HG02943 (cell line): ENCODE measurements around the gene CDK3.

Experiments used
- ATAC-seq: cut with Tn5 transposase; IDR thresholded peaks from one replicate; pipeline ENCODE4 v1.9.1; 2021; ENCODE audit warnings: mild to moderate bottlenecking, low read depth, moderate library complexity; ENCODE audit not compliant: unreplicated experiment

CDK3 gene

DNA sequence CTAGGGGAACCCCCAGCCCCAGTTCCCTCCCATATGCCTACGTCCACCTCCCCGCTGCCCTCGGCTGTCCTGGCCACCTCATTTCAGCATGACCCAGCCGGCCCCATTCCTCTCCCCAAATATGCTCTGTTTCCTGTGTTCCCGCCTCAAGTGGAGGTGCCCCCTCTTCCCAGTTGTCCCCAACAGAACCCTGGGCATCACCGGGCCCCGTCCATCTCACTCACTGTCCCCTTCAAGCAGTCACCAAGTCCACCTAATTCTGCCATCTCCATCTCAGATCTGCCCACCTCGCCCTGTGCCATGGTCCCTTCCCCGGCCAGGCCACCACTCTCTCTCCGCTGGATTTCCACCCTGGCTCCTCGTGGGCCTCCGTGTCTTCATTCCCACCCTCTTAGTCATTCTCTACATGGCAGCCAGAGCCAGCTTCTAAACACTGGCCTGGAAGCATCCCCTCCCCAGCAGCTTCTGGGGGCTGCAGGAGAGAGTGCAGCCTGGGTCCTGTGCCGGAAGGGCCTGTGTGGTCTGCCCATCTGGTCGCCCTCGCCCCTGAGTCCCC lies 12.8 kb downstream of the CDK3 start:
- ATAC-seq: no peak

DNA sequence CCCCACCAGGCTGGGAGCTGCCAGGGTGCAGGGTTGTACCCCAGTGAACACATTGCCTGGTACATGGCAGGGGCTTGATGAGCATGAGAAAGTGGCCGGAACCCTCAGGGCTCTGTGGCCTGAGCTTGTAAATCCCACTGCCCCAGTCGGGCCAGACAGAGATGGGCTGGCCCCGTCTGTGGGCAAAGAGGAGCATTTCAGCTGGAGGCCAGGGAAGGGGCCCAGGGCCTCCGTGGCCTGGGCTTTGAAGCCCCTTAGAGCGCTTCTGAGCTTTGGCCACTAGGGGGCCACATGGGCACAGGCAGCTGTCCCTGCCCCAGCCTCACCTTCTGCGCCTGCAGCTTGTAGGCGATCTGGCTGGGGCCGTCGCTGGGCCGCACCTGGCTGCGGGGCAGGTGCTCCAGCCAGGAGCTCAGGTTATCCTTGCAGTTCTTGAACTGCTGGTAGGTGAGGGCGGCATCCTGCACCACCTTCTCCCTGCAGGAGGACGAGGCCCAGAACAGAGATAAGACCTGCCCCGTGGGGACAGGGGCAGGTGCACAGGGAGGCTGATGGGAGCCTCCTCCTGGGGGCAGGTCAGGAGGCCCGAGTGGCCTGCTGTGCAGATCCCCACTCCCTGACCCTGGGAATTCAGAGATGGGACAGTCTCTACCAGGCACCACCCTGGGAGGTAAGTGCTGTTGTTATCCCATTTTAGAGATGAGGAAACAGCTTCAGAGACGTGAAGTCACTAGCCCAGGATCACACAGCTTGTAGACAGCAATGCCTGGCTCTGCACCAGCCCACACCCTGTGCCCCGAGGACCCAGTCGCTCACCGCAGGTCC lies 13.7 kb downstream of the CDK3 start:
- ATAC-seq: no peak

DNA sequence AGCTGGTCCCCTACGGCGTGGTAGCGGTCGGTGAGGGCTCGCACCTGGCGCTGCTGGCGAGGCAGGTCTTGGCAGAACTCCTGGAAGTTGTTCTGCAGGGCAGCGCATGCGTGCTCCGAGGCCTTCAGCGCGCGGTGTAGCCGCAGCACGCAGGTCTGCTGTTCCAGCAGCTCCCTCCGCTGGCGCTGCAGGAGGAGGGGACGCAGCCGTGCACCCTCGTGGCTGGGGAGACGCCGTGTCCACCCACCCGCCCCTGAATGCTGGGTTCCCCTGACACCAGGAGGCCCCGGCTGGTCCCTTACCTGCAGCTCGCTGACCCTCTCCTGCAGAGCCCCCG lies 14.2 kb downstream of the CDK3 start:
- no peak for ATAC-seq

DNA sequence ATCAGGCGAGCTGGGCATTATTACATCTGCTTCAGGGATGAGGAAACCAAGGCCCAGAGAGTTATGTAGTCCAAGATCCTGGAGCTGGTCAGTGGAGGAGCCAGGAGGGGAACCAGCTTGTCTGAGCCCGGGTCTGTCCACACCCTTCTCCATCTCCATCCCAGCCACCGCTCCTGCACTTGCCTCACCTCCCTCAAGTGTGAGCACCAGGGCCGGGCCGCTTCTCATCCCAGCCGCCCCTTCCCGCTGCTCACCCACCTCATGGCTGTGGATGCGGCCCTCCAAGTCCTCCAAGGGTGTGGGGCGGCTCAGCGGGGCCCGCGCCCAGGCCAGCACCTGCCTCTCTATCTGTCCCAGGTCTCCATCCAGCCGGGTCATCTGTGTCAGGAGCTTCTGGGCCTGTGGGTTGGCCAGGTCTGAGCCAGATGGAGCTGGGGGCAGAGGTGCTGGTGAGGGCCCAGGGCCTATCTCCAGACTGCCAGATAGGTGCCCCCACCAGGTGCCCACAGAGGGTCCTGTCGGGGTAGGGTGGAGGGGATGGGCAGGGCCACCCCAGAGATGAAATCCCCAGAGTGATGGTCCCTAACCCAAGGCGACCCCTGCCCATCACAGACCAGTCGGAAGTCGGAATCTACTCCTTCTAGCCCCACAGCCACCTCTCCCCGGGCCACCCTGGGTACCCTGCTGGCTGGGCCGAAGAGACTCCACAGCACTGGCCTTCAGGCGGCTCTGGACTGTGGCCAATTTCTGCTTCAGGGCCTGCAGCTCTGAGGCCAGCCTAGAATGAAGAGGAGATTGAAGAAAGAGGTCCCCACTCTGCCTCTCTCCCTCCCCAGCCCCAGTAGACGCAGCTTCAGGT lies 17.1 kb downstream of the CDK3 start:
- ATAC-seq: no peak

DNA sequence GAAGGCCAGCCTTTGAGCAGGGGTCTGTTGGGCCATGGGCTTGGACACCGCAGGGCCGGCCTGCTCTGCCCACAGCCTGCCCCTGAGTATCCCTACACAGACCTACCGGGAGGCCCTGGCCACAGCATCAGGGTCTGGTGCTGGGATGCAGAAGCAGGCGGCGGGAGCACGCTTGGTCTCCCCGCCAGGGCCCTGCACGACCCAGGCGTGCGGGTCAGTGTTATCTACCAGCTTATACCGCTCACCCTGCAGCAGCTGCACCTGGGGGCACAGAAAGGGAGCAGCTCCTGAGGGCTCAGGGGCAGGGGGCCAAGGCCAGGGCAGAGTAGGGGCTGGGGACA lies 17.7 kb downstream of the CDK3 start:
- ATAC-seq: no peak

DNA sequence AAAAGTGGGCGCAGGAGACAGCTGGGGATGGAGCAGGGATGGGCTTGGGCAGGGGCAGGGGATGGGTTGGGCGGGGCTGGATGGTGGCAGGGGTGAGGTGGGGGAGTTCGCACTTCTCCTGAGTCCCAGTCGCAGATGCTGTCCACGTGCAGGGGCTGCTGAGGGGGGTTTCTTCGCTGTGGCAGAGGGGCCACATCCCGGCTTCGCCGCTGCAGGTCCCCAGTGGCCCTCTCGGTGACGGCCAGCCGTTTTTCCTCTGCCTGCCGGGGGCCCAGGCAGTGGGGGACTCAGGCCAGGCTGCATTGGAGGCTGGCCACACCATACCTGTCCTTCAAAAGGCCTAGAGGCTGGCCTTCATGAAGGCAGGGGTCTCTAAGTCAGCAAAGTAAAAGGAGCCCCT lies 18.1 kb downstream of the CDK3 start:
- no peak for ATAC-seq

DNA sequence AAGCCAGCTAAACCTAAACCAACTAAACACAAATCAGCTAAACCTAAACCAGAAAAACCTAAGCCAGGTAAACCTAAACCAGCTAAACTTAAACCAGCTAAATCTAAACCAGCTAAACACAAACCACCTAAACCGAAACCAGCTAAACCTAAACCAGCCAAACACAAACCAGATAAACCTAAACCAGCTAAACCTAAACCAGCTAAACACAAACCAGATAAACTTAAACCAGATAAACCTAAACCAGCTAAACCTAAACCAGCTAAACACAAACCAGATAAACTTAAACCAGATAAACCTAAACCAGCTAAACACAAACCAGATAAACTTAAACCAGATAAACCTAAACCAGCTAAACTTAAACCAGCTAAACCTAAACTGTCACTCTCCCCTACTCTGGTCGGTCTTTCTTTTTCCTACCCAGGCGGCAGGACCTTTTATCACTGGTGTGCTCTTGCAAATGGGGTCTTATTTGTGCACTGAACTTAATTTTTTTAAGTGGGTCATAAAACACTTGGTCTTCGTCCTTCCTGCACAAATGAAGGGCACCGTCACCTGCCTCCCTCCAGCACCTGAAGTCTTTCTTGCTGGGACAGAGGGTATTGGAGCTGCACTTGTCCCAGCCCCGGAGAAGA lies 19.3 kb downstream of the CDK3 start:
- ATAC-seq: no peak

DNA sequence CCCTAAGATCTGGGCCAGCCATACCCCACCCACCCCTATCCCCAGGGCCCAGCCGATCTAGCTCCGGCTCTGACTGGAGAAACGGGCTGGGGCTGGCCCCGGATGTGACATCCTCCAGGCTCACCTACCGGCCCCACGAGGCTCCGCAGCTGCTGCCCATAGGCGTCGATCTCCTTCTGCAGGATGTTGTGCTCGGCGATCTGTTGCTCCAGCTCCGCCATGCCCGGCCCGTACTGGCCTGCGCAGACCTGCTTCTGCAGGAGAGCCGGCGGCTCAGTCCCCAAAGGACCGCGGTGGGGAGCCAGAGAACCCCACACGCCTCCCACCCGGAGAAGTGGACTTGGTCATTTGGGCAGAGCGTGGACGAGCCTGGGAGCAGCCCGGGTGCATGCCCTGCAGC lies 21.6 kb downstream of the CDK3 start:
- ATAC-seq: no peak

DNA sequence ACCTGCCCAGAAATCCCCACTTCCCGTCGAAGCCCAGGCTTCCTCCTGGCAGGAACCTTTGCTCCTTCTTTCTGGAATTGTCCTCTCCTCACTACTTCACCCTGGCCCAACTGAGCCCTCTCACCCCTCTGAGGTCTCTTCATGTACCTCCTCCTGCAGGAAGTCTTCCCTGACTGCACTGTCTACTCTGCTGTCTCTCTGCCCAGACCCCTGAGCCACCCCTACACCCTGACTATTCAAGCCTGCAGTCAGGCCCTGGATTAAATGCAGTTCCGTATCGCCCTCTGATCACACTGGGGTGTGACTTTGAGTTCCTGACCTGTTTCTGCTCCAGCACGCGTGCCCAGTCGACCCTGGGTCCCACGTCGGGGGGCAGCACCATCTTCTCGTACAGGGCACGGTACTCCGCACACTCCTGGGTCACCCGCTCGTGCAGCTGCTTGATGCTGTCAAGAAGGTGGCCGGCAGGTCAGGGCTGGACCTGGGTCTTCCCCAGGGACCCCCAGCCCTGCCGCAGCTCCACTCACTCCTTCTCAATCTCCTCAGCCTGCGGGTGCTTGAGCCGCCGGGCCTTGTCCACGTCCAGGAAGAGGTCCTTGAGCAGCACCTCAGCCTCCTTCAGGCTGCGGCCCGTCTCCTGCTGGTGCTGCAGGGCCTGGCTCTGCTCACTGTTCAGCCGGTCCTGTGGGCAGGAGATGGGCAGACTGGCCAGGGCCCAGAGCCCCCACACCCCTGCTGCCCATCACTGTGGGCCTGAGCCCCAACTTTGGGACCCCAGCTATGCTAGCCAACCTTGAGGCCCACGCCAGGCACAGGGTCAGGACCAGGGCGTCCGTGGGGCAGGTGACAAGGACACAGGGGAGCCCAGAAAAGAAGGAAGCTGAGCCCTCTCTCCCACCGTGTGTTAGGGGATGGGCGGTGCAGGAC lies 22.6 kb downstream of the CDK3 start:
- ATAC-seq: no peak

DNA sequence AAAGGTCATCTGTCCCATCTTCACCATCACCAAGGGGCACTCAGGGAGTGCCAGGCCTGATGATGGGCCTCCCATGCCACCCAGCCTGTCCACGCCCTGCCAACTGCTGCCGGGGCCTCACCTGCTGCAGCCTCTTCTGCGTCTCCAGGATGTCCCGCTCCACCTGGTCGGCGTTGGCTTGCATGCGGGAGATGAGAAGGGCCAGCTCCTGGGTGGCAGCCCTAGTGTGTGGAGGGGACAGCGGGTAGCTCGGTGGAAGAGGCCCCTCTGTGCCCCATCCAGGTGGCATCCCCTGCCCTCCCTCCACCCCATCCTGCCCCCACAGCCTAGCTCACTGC lies 23.2 kb downstream of the CDK3 start:
- ATAC-seq: no peak

DNA sequence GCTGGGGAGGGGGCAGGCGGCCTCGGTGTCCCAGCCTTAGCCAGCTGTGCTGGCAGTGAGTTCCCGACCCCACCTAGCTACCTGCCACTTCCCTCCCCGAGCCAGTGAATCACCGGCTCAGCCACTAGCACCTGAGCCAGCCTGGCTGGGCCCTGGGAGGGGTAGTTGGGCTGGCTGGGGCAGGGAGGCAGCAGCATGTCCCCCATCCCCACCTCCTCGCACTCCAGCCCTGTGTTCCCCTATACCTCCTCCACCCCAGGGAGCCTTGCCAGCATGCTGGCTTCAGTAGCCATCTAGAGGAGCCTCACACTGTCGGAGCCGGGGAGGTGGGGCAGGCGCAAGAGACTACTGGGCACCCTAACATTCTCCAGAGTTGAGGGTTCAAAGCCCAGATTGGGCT lies 23.7 kb downstream of the CDK3 start:
- ATAC-seq: no peak

DNA sequence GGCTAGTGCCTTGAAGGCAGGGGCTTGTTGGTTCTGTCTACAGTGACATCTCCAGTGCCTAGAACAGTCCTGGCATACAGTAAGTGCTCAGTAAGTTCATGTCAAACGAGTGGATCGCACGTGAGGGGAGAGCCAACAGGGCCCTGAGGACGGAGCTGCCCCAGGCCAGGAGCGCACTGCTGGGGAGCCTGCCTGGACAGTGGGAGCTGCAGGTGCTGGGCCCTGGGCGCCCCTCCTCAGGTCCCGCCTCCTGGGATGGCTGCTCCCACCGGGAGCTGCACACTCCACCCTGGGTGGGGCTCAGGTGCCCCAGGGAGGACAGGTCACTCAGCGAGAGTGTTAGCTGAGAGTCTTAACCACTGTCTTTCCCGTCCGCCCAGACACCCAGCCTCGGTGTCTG lies 24.6 kb downstream of the CDK3 start:
- no peak for ATAC-seq

DNA sequence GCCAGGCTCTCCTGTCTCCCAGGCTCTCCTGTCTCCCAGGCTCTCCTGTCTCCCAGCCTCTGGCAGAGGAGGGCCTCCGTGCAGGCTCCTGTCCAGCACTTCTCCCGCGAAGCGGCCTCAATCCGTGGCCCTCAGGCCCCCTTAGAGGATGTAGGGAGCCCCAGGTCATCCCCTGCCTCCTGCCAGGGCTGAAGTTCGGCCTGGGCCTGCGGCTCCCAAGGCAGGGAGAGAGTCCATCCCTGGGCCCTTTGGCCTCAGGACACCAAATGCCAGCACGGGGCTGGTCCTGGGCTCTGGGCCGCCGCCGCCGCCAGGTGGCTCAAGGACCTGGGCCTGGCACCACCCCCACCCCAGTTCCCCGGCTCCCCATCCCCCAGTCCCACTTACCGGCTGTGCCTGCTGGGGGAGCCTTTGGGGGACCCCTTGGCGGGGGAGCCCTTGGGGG lies 26.1 kb downstream of the CDK3 start:
- ATAC-seq: no peak

DNA sequence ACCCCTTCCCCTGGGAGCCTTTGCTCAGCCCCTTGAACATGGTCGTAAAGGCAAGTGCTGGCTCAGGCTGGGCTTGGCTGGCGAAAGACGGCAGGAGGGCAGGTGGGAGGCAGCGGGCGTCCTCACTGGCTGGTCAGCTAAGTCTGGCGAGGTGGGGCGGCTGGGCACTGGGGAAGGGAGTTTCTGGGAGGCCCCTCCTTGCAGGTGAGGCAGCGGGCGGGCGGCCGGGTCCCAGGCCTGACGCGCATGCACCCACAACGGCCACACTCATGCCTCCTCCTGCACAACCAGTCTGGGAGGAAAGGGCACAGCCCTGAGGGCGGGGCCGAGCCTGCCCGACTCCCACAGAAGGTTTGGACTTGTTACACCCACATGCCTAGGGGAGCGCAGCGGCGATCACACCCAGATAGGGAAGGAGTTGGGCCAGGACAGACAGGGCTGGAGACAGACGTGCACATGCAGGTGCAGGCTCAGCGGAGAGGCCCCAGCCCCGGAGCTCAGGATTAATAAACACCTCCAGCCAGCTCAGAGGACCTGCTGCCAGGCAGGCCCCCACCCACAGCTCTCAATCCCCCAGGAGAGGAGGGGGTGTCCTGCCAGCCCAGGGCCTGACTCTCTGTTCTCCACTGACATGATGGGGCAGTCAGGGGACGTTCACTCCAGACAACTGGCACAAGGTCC lies 26.6 kb downstream of the CDK3 start, which contains the start of gene EVPL:
TSS of gene EVPL (minus strand) at position 148 of the 681 bp plus-strand sequence. CDS start at position 40, 108 bp downstream.
- no peak for ATAC-seq

DNA sequence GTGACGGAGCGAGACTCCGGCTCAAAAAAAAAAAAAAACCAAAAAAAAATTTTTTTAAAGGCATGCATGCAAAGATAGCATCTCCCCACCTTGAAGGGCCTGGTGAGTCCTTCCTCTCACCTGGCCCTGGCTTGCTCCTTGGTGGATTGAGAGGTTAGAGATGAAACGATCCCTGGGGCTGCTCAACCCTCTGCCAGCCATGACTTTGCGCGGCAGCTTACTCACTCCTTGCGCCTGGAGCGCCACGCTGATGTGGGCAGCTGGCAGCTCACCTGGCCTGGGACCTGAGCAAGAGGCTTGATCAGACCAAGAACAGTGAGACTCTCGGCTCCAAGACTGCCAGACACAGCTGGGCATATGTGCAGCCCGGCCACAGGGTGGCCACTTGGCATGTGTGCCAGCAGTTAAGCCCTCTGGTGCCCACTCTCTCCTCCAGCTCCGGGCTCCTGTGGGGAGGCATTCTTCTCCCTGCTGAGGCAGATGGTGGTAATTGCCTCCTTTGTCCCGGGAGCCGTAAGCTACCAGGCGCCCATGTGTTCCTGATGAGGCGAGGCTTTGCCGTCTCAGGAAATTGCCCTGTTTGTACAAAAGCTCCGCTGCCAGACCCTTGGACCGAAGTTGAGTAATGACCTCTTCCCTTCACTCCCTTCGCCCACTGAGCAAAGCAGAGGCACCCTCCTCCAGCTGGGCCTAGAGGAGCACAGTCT lies 31.6 kb downstream of the CDK3 start:
- ATAC-seq: no peak

DNA sequence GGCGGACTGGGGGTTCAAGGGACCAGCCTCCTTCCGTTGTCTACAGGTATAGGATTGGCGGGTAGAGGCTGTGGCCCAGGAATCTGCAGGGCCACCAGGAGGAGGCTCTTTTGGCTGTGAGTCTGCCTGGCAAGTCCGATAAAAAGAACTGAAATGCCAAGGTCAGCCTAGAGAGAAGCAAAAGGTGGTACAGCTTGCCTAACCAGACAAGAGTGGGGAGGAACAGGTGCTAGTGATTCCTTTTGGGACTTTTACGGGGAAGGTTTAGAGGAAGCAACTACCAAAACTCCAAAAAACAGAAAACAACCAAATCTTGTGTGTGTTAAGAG lies 32.1 kb downstream of the CDK3 start:
- ATAC-seq: no peak

DNA sequence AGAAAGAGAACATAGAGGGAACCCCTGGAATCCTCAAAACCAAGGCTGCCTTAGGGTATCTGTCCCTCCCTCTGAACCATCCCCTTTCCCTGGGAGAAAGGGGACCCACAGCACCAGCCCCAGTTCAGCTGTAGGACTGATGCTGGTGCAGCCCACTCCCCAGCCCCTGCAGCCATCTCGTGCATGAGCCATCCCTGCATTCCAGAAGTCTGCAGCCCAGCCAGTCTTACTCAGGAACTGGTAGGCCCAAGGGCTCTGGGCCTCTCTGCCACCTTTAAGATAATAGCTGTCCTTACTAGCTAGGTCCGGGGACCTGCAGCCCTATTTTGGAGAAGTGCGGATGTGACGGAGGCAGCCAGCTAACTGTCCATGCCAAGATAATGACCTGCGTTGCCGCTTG lies 32.5 kb downstream of the CDK3 start:
- ATAC-seq: no peak

DNA sequence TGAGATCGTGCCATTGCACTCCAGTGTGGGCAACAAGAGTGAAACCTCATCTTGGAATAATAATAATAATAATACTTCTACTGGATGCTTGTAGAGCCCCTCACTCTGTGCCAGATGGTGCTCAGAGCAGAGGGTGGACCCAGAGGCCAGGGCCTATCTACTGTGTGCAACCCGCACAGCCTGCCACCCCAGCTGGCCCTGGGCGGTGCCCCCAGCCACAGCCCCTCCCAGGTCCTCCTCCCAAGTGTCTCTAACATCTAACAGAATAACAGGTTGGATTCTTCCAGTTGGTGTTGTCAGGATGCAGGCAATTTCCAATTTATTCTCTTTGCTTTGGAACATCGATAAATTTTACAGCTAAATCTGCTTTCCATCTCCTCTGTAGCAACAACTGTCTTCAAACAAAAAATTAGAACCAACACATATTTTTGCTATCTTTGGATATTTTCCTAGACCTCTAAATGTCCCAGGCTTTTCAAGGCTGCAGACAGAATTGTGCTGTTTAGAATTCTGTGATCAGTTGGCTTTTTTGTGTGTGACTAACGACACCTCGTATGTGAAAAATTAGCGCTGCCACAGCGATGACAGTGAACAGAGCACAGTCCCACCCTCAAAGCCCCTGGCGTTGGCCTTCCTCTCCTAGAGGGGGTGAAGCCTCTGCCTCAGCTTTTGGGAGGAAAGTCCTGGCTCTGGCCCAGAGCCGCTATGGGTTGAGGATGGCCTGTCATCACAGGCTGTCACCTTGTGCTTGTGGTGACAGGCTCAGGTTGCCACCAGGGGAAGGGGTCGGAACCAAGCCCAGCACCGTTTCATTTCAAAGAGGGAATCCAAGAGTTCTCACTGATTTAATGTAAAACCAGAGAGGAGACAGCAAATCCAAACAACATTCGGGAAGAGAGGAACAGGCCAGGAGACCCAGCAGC lies 34.0 kb downstream of the CDK3 start:
- no peak for ATAC-seq
